GM12864 (cell line): ENCODE data around the gene MEAF6.
"Not testable (repeated sequence)": the region's sequence is repeated elsewhere in the genome, so short reads cannot be mapped to it uniquely, and the experiment has no call there.

Experiments used
- DNase-seq: peaks from one replicate; pipeline ENCODE4 v3.0.0-alpha.2; 2011; ENCODE audit warnings: low read depth
- H3K4me3 ChIP-seq: 2 replicates; pipeline ENCODE4 v1.5.1; 2011; ENCODE audit warnings: mild to moderate bottlenecking, low read depth, low read length, control low read depth
- CTCF ChIP-seq: IDR thresholded peaks from 2 replicates; pipeline ENCODE4 v1.5.1; 2011; ENCODE audit warnings: low read depth, mild to moderate bottlenecking, moderate library complexity, low read length, control low read depth, inconsistent platforms; ENCODE audit errors: missing control alignments

Gene MEAF6

GRCh38 chr1:37514350-37515184 lies at the start of gene MEAF6:
Gene MEAF6, minus strand, starts transcription at chr1:37514766. Its CDS starts 20 bp downstream, at chr1:37514746.
- peak; percentile 45 for DNase-seq
- peak within 1 kb of the TSS; percentile 86 for H3K4me3 ChIP-seq
- peak; percentile 79 for TF ChIP-seq CTCF

GRCh38 chr1:37562984-37563383 lies 48.4 kb upstream of the MEAF6 start:
- no peak for TF ChIP-seq CTCF
- H3K4me3 ChIP-seq = no peak overlapping the region
- DNase-seq = no peak

- DNase-seq = no peak
- peak; percentile 83 for TF ChIP-seq CTCF
Observed at GRCh38 chr1:37561133-37562132, 46.9 kb upstream of the MEAF6 start.

GRCh38 chr1:37560401-37561132 lies 46.0 kb upstream of the MEAF6 start:
- no peak for DNase-seq

More at GRCh38 chr1:37561133-37562132, 46.9 kb upstream of the MEAF6 start:
- H3K4me3 ChIP-seq = no peak overlapping the region

GRCh38 chr1:37559957-37560379 lies 45.4 kb upstream of the MEAF6 start:
- H3K4me3 ChIP-seq, DNase-seq: not testable (repeated sequence)

More at GRCh38 chr1:37560401-37561132, 46.0 kb upstream of the MEAF6 start:
- TF ChIP-seq CTCF = no peak
- no peak overlapping the region for H3K4me3 ChIP-seq

- no peak overlapping the region for H3K4me3 ChIP-seq
- DNase-seq = no peak
- TF ChIP-seq CTCF = no peak
Observed at GRCh38 chr1:37559080-37559479, 44.5 kb upstream of the MEAF6 start.
